Measurements from ENCODE around the gene TGFA.

The TGFA gene

DNA sequence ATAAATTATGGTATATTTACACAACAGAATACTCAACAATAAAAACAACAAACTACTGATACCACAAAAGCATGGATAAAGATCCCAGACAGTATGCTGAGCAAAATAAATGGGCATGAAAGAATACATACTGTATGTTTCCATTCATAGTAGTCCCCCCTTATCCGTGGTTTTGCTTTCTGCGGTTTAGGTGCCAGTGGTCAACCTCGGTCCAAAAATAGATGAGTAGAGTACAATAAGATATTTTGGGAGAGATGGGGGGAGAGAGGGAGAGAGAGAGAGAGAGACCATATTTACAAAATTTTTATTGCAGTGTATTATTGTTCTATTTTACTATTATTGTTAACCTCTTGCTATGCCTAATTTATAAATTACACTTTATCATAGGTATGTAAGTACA is 21.0 kb upstream of the TGFA start:
- DNase-seq (ENCODE audit: low read depth), result no peak
- no peak overlapping the region for H3K4me3 ChIP-seq (ENCODE audit: low read length)
- TF ChIP-seq, protein P1, sequence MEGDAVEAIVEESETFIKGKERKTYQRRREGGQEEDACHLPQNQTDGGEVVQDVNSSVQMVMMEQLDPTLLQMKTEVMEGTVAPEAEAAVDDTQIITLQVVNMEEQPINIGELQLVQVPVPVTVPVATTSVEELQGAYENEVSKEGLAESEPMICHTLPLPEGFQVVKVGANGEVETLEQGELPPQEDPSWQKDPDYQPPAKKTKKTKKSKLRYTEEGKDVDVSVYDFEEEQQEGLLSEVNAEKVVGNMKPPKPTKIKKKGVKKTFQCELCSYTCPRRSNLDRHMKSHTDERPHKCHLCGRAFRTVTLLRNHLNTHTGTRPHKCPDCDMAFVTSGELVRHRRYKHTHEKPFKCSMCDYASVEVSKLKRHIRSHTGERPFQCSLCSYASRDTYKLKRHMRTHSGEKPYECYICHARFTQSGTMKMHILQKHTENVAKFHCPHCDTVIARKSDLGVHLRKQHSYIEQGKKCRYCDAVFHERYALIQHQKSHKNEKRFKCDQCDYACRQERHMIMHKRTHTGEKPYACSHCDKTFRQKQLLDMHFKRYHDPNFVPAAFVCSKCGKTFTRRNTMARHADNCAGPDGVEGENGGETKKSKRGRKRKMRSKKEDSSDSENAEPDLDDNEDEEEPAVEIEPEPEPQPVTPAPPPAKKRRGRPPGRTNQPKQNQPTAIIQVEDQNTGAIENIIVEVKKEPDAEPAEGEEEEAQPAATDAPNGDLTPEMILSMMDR (conservative IDR thresholded peaks at IDR 0.05; ENCODE audit: low read depth, low read length), result no peak

- no peak overlapping the region for H3K4me3 ChIP-seq (ENCODE audit: low read length)
- TF ChIP-seq, protein P1 (conservative IDR thresholded peaks at IDR 0.05; ENCODE audit: low read depth, low read length), result no peak
- DNase-seq (ENCODE audit: low read depth), result no peak
Measured at GRCh38 chr2:70574109-70574508, 20.5 kb upstream of the TGFA start.

GRCh38 chr2:70570041-70570661 is 16.5 kb upstream of the TGFA start:
- no peak overlapping the region for H3K4me3 ChIP-seq (ENCODE audit: low read length)
- no peak for DNase-seq (ENCODE audit: low read depth)
- TF ChIP-seq, protein P1 (conservative IDR thresholded peaks at IDR 0.05; ENCODE audit: low read depth, low read length), result no peak

- H3K4me3 ChIP-seq (ENCODE audit: low read length), result no peak overlapping the region
- no peak for DNase-seq (ENCODE audit: low read depth)
- TF ChIP-seq, protein P1 (conservative IDR thresholded peaks at IDR 0.05; ENCODE audit: low read depth, low read length), result no peak
Measured at GRCh38 chr2:70569559-70569958, 15.9 kb upstream of the TGFA start.

GRCh38 chr2:70566906-70567305 is 13.3 kb upstream of the TGFA start:
- H3K4me3 ChIP-seq (ENCODE audit: low read length), result no peak overlapping the region
- TF ChIP-seq, protein P1 (conservative IDR thresholded peaks at IDR 0.05; ENCODE audit: low read depth, low read length), result no peak
- no peak for DNase-seq (ENCODE audit: low read depth)

GRCh38 chr2:70566464-70566863 is 12.8 kb upstream of the TGFA start:
- H3K4me3 ChIP-seq (ENCODE audit: low read length), result no peak overlapping the region
- TF ChIP-seq, protein P1 (conservative IDR thresholded peaks at IDR 0.05; ENCODE audit: low read depth, low read length), result no peak
- DNase-seq (ENCODE audit: low read depth), result no peak

DNA sequence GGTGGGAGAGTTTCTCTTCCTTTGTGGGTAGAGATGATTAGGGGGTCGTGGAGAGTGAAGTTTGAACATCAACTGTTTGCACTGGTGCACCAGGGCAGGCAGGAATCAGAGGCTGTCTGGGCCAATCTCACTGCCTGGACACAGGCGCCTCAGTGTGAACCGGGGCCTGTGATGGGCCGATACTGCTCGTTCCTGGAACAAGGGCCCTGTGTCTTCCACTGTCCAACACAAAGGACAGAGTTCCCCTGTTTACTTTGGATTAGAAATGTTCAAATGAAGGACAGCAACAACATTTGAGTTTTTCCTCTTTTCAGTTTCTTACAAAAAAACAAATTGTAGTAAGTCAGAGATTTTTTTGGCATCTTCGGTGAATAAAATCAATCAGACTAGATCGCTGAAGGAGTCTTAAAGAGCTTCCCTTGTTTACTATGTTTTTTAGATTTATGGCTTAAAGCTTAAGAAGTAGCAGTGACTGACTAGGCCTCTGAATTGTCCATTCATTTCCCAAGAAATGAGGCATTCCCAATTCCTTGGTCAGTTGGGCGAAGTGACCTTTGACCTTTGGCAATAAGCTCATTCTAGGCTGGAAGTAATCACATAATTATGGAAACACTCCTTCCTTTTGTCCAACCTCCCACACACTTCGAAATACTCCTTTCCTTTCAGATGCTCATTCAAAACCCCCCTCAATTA is 11.6 kb upstream of the TGFA start:
- TF ChIP-seq, protein P1 (conservative IDR thresholded peaks at IDR 0.05; ENCODE audit: low read depth, low read length), result no peak
- H3K4me3 ChIP-seq (ENCODE audit: low read length), result no peak overlapping the region
- no peak for DNase-seq (ENCODE audit: low read depth)

Data from retinal pigment epithelial cell (primary cell).